Fibroblast of skin of left quadriceps (primary cell): ENCODE measurements around the gene FADS3.

Source experiments
- DNase-seq, 2 experiments: peaks; one replicate each; pipeline ENCODE4 v3.0.0-alpha.2; 2013; ENCODE audit warnings: low read depth in 2 of 2

Gene FADS3

GRCh38 chr11:61891331-61892084 lies at the start of gene FADS3:
Gene FADS3 (minus strand): TSS chr11:61891545. CDS start chr11:61891381, 164 bp downstream.
- DNase-seq = peak; percentile 24 to 38

DNA sequence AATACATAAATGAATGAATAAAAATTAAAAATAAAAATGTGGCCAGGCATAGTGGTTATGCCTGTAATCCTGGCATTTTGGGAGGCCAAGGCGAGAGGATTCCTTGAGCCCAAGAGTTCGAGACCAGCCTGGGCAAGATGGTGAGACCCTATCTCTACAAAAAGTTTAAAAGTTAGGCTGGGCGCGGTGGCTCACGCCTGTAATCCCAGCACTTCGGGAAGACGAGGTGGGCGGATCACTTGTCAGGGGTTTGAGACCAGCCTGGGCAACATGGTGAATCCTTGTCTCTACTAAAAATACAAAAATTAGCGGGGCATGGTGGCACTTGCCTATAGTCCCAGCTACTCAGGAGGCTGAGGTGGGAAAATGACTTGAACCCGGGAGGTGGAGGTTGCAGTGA lies 49.1 kb upstream of the FADS3 start:
- DNase-seq = no peak

- no peak for DNase-seq
Measured at GRCh38 chr11:61935861-61936260, 44.5 kb upstream of the FADS3 start.

- DNase-seq = no peak
Measured at GRCh38 chr11:61930933-61931332, 39.6 kb upstream of the FADS3 start.

DNA sequence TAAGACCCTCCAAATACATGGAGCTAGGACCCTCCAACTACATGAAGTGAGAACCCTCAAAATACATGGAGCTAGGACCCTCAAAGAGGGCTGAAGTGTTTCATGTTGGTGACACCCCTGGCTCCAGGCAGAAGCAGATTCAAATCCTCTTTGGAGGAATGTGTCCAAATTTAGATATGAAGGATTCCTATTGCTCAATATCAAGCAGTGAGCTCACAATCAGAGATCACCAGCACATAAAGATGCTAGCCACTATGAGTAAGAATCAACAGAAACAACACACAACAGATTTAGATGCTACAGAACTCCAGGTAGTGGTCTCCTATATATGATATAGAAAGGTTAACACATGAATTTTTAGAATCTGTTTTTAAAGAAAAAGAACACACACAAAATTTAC lies 37.3 kb upstream of the FADS3 start:
- no peak for DNase-seq

DNA sequence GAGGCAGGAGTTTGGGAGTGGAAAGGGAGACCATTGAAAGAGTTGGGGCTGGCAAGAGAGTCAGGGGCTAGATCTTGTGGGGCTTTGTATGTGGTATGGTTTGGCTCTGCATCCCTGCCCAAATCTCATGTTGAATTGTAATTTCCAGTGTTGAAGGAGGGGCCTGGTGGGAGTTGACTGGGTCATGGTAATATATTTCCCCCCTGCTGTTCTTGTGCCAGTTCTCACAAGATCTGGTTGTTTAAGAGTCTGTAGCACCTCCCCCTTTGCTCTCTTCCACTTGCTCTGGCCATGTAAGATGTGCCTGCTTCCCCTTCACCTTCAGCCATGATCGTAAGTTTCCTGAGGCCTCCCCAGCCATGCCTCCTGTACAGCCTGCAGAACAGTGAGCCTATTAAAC lies 36.2 kb upstream of the FADS3 start:
- DNase-seq = no peak

GRCh38 chr11:61926235-61926634 lies 34.9 kb upstream of the FADS3 start:
- DNase-seq = no peak

DNA sequence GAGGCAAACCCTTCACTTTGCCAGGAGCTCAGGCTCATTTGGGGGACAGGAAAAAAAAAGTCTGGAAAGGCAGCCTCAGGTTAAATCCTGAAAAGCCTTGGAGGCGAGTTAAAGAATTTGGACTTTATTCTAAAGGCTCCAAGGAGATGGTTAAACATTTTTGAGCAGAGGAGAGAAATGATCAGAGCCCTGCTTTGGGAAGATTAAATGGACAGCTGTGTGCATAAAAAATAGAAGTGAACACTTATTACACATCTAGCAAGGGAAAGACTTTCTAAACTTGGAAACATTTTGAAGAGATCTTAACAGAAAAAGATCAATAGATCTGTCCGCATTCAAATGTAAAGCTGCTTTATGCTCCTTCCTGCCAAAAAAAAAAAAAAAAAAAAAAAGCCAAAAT lies 34.4 kb upstream of the FADS3 start:
- no peak for DNase-seq

DNA sequence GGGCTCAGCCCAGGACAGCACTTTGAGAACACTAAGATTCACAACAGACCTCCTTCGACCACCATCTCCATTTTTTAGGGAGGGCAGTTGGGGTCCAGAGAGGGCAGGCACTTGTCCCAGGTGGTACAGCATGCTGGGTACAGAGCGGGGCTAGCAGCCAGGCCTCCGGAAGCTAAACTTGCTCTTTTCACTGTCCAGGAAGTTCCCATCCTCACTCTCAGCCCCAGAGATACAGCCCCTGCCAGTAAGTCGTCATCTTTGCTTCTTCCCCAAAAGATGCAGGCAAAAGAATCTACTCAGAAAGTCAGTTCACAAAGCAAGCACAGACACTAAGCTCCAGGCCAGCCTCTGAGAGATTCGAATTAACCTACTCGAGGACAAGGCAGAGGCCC lies 32.7 kb upstream of the FADS3 start:
- no peak for DNase-seq

DNA sequence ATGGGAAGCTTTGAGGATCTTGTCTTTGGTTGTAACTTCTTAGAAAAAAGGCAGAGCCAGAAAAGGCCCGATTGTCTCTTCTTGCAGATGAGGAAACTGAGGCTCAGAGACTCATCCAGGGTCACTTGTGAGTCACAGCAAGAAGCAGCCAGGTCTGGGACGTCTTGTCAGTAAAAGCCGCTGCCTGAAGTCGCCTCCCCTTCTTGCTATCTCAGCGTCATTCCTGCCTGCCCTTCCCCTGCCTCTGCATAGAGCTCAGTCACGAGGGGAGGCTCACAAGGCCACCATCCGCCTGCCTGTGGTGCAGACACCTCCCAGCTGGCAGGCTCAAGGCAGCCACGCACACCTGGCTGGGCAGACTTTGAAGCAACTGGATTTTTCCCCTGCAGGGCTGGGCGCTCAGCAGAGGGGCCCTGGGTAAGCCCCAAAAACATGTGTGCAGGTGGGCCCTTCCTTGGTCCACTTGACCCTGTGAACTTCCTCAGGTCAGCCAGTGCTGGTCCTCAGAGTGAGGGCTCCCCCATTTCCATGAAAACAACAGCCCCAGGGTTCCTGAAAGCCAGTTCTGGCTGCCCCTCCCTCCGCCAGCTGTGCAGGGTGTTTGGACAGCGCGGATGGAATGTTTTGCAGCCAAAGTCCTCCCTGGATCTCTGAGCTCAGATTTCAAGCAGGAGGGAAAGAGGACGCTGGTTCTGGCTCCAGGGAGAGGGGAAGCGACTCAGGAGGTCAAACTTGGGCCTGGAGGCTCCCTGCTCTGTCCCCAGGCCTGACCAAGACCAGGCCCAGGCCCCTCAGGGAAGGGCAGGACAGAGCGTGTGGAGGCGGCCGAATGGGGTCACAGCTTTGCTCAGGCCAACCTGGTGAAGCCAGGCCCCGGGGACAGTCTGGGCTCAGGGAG lies 32.1 kb upstream of the FADS3 start:
- peak; percentile 32 to 34 for DNase-seq

- peak; percentile 77 to 78 for DNase-seq
Measured at GRCh38 chr11:61922539-61922938, 31.2 kb upstream of the FADS3 start.

DNA sequence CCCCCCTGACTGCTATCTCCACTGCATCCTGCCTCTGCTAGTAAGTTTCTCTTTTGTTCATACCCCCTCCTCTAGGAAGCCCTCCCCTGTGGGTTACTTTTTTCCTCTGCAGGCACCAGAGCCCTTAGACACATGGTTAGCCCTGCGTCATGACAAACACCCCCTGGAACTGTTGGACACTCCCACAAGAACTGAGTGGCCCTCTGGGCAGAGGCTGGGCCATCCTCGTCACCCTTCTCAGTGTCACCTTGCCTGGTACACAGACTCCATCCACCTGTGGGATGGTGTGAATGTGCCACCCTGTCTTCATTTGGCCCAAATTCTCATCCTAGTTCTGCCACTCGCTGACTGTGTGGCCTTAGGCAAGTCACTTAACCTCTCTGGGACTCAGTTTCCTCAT lies 30.1 kb upstream of the FADS3 start:
- no peak for DNase-seq

GRCh38 chr11:61919705-61920631 lies 28.6 kb upstream of the FADS3 start:
- DNase-seq = no peak

DNA sequence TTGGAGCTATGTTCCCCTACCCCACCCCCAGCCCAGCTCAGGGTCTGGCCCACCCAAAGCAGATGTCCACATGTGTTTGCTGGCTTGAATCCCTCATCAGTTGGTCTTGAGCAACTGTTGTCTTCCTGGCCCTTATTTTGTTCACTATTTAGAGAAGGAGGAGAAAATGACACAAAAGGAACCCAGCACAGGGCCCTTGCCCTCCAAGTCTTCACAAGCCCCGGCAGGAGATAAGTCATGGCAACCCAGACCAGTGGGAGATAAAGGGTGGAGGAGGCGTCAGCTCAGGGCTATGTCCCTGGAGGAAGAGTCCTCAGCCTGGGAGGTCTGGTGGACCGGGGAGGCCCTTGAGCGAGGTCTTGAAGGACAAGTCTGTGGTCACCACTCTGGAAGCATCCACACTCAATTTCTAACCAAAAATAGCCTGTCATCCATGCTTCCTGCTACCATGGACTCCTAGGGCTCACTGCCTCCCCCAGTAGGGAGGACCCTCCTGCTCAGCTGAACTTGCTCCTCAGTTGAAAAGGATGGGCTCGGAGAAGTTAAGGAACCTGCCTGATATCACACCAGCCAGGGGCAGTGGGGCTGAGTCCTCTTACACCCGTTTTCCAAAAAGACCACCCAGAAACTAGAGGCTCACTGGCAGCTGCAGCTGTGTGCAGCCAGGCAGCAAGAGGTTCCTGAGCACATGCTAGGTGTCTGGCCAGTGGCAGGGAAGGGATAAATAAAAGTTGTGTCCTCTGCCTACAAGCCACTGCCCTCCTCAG lies 27.8 kb upstream of the FADS3 start:
- DNase-seq = no peak

DNA sequence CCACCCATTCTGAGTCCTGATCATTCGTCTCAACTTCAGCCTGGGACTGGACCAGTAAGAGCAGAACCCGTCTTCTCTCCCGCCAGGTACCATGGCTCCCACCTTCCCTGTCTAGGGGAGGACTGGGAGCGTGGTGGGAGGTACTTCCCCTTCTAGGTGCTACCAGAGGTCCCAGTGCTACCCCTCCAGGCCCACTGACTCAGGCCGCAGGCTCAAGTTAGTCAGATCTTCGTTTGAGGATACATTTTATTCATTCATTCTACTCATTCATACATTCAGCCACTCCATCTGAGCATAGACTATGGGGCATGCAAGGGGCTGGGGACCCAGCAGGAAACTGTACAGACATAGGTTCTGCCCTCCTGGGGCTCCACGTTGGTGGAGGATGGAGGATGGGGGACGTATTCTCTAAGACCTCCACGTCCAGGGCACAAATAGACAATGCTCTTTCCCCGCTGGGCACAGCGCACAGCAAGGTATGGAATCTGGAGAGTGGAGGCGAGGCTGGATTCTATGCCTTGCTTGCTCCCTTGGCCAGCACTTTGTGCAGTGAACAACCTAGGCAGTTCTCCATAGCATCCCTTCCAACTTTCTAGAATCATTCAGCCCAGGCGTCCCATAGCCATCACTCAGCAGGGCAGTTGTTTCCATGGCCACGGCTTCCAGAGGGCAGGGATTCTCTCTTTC lies 27.0 kb upstream of the FADS3 start:
- DNase-seq = no peak

DNA sequence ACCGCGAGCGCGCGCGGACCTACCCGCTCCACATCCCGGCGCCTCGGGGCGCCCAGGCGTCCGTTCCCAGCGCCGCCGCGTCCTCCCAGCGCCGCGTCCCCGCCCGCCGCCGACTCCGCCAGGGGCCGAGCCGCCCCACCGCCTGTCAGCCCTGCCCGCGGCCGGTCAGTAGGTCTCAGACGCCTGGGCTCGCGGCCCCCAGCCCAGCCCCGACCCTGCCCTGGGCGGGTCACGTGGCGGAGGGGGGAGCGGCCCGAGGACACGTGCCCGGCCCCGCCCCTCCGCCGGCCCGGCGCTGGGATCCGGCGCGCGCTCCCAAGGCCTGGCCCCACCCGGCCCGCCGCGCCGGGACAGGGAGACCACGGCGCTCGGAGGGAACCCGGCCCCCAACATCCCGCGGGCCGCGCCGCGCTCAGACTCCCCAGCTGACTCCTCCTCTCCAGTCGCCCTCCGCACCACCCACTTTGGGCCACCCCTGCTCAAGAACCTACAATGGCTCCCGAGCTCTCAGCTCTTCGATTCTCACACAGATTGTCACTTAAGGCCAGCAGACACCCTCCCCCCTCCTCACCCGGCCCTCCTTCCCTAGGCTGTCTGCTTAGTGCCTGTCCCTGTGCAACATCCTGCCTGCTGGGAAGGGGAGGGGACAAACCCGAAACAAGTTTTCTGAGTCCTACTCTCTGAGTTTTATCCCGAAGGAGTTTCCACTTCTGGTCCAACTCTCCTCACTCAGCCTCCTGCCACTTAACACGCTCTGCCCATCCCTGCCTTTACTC lies 26.2 kb upstream of the FADS3 start, which contains the start of gene RAB3IL1:
TSS of gene RAB3IL1 (minus strand) at position 233 of the 776 bp plus-strand sequence. CDS start at position 34, 199 bp downstream.
- DNase-seq = no peak

GRCh38 chr11:61916737-61917333 lies 25.5 kb upstream of the FADS3 start:
- no peak for DNase-seq

- no peak for DNase-seq
Measured at GRCh38 chr11:61914471-61915171, 23.3 kb upstream of the FADS3 start.
